Nephron (organoid): Measurements from ENCODE around the gene GPM6B.

ENCODE experiments used
- H3K27ac Mint-ChIP-seq, 3 experiments: 2 replicates each; pipeline ENCODE4 v1.8.0; 2020; ENCODE audit warnings: mixed read lengths in 3 of 3, mild to moderate bottlenecking in 2 of 3, moderate library complexity in 1 of 3
- H3K27me3 Mint-ChIP-seq: 2 replicates; pipeline ENCODE4 v1.8.0; 2021; ENCODE audit warnings: low read depth, mild to moderate bottlenecking, moderate library complexity, mixed read lengths
- H3K36me3 Mint-ChIP-seq: 2 replicates; pipeline ENCODE4 v1.8.0; 2020; ENCODE audit warnings: low read depth, mixed read lengths
- H3K4me1 Mint-ChIP-seq: 2 replicates; pipeline ENCODE4 v1.8.0; 2020; ENCODE audit warnings: mixed read lengths
- H3K4me3 Mint-ChIP-seq, 3 experiments: 2 replicates each; pipeline ENCODE4 v1.8.0; 2020; ENCODE audit warnings: mild to moderate bottlenecking in 3 of 3, mixed read lengths in 3 of 3, moderate library complexity in 2 of 3
- H3K9me3 Mint-ChIP-seq: 2 replicates; pipeline ENCODE4 v1.8.0; 2020; ENCODE audit warnings: mixed read lengths
- TF ChIP-seq, protein P1 (sequence below), 3 experiments: fragments of 200-600 bp; sonication (generic); IDR thresholded peaks; one replicate each; pipeline ENCODE4 v1.5.0; 2021; ENCODE audit warnings: antibody characterized with exemption in 3 of 3; ENCODE audit not compliant: unreplicated experiment in 3 of 3

The GPM6B gene

DNA sequence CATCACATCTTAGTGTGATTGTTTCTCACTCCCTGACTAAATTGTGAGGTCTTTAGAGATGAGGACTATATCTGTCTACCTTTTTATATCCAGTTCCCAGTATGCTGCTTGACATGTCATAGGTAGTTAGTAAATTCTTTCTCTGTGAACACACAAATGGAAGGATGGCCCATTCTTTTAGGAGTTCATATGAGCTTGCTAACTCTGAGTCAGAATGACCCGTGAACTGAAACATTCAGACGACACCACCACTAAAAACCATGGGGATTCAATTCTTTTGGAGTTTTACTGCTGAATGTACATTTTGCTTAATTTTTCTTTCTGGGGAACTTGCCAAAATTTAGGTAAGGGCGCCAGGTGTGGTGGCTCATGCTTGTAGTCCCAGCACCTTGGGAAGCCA, 68.4 kb downstream of the GPM6B start:
- H3K36me3 Mint-ChIP-seq = peaks cover 40% of the 10 kb centered on the region
- TF ChIP-seq, protein P1, sequence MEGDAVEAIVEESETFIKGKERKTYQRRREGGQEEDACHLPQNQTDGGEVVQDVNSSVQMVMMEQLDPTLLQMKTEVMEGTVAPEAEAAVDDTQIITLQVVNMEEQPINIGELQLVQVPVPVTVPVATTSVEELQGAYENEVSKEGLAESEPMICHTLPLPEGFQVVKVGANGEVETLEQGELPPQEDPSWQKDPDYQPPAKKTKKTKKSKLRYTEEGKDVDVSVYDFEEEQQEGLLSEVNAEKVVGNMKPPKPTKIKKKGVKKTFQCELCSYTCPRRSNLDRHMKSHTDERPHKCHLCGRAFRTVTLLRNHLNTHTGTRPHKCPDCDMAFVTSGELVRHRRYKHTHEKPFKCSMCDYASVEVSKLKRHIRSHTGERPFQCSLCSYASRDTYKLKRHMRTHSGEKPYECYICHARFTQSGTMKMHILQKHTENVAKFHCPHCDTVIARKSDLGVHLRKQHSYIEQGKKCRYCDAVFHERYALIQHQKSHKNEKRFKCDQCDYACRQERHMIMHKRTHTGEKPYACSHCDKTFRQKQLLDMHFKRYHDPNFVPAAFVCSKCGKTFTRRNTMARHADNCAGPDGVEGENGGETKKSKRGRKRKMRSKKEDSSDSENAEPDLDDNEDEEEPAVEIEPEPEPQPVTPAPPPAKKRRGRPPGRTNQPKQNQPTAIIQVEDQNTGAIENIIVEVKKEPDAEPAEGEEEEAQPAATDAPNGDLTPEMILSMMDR (IDR thresholded peaks at IDR 0.05; ENCODE audit: unreplicated experiment in 3 of 3) = no peak
- no peak overlapping the region for H3K27ac Mint-ChIP-seq
- H3K4me3 Mint-ChIP-seq = no peak overlapping the region
- no peaks in the 10 kb centered on the region for H3K9me3 Mint-ChIP-seq
- H3K27me3 Mint-ChIP-seq = no peaks in the 10 kb centered on the region
- no peaks in the 10 kb centered on the region for H3K4me1 Mint-ChIP-seq

DNA sequence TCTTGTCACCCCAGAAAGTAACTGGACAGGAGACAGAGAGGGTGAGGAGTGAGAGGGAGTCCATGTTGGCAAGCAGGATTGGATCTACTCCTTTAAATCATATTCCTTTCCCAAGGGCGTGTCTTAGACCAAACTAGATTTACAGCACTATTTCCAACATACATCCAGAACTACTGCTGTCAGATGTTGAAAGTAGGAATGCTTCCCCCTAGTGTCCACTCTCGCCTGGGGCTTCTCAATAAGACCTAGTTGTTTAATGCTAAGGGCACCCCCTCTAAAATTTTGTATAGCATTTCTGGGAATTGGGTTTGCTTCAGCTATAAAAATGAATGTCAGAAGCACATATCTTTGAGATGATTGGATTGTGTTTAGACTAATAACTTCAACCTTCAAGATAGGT, 69.1 kb downstream of the GPM6B start:
- TF ChIP-seq, protein P1 (IDR thresholded peaks at IDR 0.05; ENCODE audit: unreplicated experiment in 3 of 3) = peak in 1 of 3 experiments; percentile 43
- Mint-ChIP-seq H3K27me3 (no peaks in the 10 kb centered on the region), H3K9me3 (no peaks in the 10 kb centered on the region), H3K4me3 (no peak overlapping the region), H3K27ac (no peak overlapping the region), H3K4me1 (no peaks in the 10 kb centered on the region), H3K36me3 (peaks cover 35% of the 10 kb centered on the region)

DNA sequence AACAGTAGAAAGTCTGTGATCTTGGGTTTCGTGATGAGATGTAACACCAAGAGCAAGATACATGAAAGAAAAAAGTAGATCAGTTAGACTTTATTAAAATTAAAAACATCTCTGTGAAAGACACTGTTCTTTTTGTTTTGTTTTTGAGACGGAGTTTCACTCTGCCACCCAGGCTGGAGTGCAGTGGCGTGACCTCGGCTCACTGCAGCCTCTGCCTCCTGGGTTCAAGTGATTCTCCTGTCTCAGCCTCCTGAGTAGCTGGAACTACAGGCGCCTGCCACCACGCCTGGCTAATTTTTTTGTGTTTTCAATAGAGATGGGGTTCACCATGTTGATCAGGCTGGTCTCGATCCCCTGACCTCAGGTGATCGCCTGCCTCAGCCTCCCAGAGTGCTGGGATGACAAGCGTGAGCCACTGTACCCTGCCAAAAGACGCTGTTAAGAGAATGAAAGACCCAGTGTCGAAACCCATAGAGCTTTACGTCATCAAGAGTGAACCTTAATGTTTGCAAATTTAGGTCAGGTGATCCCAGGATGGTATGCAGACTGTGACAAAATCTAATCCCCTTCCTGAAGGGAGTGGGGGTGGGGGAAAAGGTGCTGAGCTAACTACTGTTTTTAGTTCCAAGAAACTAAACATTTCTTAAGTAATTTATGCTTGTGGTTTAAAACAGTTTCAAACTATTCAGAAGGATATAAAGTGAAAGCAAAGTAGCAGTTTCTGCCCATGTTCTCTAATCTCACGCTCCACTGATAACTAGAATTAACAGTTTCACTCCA, 74.3 kb downstream of the GPM6B start:
- Mint-ChIP-seq H3K27me3 (no peaks in the 10 kb centered on the region), H3K9me3 (no peaks in the 10 kb centered on the region), H3K4me3 (no peak overlapping the region), H3K27ac (peak overlapping the region in 1 of 3 experiments; percentile 70), H3K36me3 (peaks cover 21% of the 10 kb centered on the region), H3K4me1 (no peaks in the 10 kb centered on the region)
- TF ChIP-seq, protein P1 (IDR thresholded peaks at IDR 0.05; ENCODE audit: unreplicated experiment in 3 of 3) = no peak

DNA sequence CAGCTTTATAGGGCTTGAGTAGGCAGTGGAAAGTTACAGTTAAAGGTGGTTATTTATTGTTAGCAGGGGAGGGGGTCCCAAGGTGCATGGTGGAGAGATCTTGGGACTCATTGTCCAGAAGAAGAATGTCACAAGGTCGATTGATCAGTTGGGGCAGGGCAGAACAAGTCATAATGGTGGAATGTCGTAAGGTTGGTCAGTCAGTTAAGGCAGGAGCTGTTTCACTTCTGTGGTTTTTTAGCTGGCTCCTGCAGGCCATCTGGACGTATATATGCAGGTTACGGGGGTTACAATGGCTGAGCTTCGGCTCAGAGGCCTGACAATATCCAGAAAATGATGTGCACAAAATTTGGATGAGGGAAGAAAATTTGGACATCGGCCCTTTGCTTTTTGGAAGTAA, 75.2 kb downstream of the GPM6B start:
- Mint-ChIP-seq H3K4me3 (no peak overlapping the region), H3K36me3 (peaks cover 13% of the 10 kb centered on the region), H3K27ac (peak overlapping the region in 1 of 3 experiments; percentile 27), H3K4me1 (peaks cover 2% of the 10 kb centered on the region), H3K27me3 (no peaks in the 10 kb centered on the region), H3K9me3 (no peaks in the 10 kb centered on the region)
- TF ChIP-seq, protein P1 (IDR thresholded peaks at IDR 0.05; ENCODE audit: unreplicated experiment in 3 of 3) = no peak

DNA sequence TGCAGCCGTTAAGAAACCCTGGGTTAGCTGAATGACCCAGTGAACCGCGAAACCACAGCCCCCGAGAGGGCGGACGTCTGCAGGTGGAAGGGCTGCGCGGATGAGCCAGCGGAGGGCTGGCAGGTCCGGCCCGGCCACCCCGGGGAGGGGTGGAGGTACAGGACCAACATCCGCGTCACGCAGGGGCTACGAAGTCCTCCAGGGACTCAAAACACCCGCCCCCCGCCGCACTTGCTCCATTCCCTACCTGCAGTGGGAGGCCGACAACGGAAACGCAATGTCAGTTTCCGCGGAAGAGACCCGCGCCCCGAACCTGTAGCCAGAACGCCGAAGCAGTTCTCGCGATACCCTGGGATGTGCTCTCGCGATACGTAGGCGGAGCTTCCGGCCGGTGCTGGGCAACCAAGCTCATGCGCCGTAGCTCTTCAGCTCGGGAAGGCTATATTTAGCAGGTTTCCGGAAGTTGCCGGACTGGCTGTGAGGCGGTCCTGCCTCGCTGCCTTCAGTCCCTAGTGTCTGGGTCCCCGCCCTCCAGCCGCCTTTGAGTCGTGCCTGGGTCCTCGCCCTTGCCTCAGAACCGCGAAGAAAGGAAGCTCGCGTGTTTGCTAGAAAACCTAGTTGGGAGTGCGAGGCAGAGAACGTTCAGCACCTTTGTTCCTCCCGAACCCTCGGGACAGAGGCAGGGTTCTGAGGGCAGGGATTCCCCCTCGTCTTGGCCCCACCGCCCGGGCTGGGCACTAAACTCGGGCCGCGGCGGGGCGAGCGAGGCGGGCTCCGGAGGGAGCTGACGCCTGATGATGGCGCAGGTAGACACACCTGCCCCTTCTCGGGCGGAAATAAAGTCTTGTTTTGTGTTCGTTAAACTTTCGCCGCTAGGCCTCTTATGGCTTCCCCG, 82.4 kb downstream of the GPM6B start, which contains the start of the genes OFD1 and TRAPPC2:
Gene OFD1, plus strand, starts transcription at position 471 of the 895 bp plus-strand sequence. Its CDS starts 324 bp downstream, at position 795.
Gene TRAPPC2, minus strand, starts transcription at position 343 of the 895 bp plus-strand sequence. CDS start 14,657 bp downstream, outside the sequence.
- H3K4me1 Mint-ChIP-seq = peaks cover 29% of the 10 kb centered on the region
- H3K4me3 Mint-ChIP-seq = peak within 1 kb of the TSS; percentile 98 to 100 (median 100)
- H3K27me3 Mint-ChIP-seq = no peaks in the 10 kb centered on the region
- H3K27ac Mint-ChIP-seq = peak within 1 kb of the TSS; percentile 96 to 98 (median 98)
- peaks cover 17% of the 10 kb centered on the region for H3K36me3 Mint-ChIP-seq
- peaks cover 8% of the 10 kb centered on the region for H3K9me3 Mint-ChIP-seq
- TF ChIP-seq, protein P1 (IDR thresholded peaks at IDR 0.05; ENCODE audit: unreplicated experiment in 3 of 3) = no peak
